ENCODE data around the gene SLC35D1.

- TF ChIP-seq CTCF (IDR thresholded peaks at IDR 0.05 in 4 of 5, conservative IDR thresholded peaks at IDR 0.05 in 1 of 5) (no peak), POLR2A (IDR thresholded peaks at IDR 0.05) (no peak)
Observed at GRCh38 chr1:67060811-67061218, 6.9 kb upstream of the SLC35D1 start.

Data from gastrocnemius medialis (tissue), 4 donors.